Measurements from ENCODE around the gene SPIC. TPM values are rescaled to one million over a fixed set of nuclear protein-coding genes. Genes with fewer than 3 reads are reported as not detected.

SPIC gene
- total and polyA plus RNA-seq, 4 donors: 0.32 to 17.7 (median 1.8) TPM

DNA sequence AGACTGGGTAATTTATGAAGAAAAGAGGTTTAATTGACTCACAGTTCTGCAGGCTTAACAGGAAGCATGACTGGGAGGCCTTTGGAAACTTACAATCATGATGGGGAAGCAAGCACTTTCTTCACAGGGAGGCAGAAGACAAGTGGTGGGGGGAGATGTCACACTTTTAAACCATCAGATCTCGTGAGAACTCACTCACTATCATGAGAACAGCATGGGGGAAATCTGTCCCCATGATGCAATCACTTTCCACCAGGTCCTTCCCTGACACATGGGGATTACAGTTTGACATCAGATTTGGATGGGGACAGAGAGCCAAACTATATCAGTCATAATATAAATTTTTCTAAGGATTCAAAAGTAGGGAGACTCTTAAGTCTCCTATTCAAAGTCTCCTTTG lies 46.0 kb downstream of the SPIC start:
- H3K27ac ChIP-seq (ENCODE audit: low read depth in 1 of 2, low read length in 2 of 2): no peak overlapping the region
- no peaks in the 10 kb centered on the region for H3K27me3 ChIP-seq (ENCODE audit: control insufficient read depth in 4 of 4, insufficient read depth in 4 of 4, low read length in 3 of 4)
- 25% methylated on average over 1 of the region's 1 CpG for WGBS
- H3K4me3 ChIP-seq (ENCODE audit: low read depth in 1 of 3, low read length in 3 of 3): no peak overlapping the region
- no peak for DNase-seq (ENCODE audit: low spot score)
- no peaks in the 10 kb centered on the region for H3K36me3 ChIP-seq (ENCODE audit: control insufficient read depth in 4 of 4, insufficient read depth in 3 of 4, low read depth in 1 of 4, low read length in 3 of 4)
- no peaks in the 10 kb centered on the region for H3K4me1 ChIP-seq (ENCODE audit: control insufficient read depth in 4 of 4, insufficient read depth in 4 of 4, low read length in 3 of 4)
- H3K9ac ChIP-seq (ENCODE audit: low read depth in 1 of 2, low read length in 2 of 2): no peak overlapping the region
- no peak for TF ChIP-seq FOXA2 (IDR thresholded peaks at IDR 0.05)
- no peak for TF ChIP-seq GABPA (IDR thresholded peaks at IDR 0.05 in 1 of 2, conservative IDR thresholded peaks at IDR 0.05 in 1 of 2)
- TF ChIP-seq, protein P1, sequence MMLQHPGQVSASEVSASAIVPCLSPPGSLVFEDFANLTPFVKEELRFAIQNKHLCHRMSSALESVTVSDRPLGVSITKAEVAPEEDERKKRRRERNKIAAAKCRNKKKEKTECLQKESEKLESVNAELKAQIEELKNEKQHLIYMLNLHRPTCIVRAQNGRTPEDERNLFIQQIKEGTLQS (IDR thresholded peaks at IDR 0.05): no peak
- no peak for TF ChIP-seq EGR1 (IDR thresholded peaks at IDR 0.05; ENCODE audit: low read depth in 2 of 2)
- no peaks in the 10 kb centered on the region for H3K9me3 ChIP-seq (ENCODE audit: control insufficient read depth in 4 of 4, low read length in 3 of 4)

DNA sequence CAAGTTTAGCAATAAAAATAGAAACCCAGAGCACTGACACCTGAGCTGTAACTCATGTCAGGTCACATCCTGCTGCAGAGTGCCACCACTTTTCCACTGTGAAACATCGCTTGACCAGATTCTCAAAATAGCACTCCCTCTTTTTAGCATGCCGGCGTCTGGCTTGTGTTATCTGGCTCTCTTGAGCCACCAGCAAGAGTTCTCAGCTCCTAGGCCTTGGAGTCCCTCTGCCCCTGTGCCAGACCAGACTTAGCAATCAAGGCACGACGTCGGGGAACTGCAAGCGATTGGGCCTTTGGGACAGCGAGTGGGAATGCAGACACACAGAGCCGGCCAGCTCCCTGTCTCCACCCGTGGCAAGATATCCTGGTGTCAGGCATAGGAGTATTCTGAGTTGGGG lies 52.5 kb downstream of the SPIC start:
- Histone ChIP-seq H3K4me3 (ENCODE audit: low read depth in 1 of 3, low read length in 3 of 3) (no peak overlapping the region), H3K9me3 (ENCODE audit: control insufficient read depth in 4 of 4, low read length in 3 of 4) (no peaks in the 10 kb centered on the region), H3K4me1 (ENCODE audit: control insufficient read depth in 4 of 4, insufficient read depth in 4 of 4, low read length in 3 of 4) (no peaks in the 10 kb centered on the region), H3K27me3 (ENCODE audit: control insufficient read depth in 4 of 4, insufficient read depth in 4 of 4, low read length in 3 of 4) (no peaks in the 10 kb centered on the region), H3K9ac (ENCODE audit: low read depth in 1 of 2, low read length in 2 of 2) (no peak overlapping the region), H3K36me3 (ENCODE audit: control insufficient read depth in 4 of 4, insufficient read depth in 3 of 4, low read depth in 1 of 4, low read length in 3 of 4) (no peaks in the 10 kb centered on the region), H3K27ac (ENCODE audit: low read depth in 1 of 2, low read length in 2 of 2) (no peak overlapping the region)
- no peak for DNase-seq (ENCODE audit: low spot score)
- WGBS: 86% methylated on average over 10 of the region's 10 CpGs
- TF ChIP-seq JUND (IDR thresholded peaks at IDR 0.05) (no peak), RXRA (IDR thresholded peaks at IDR 0.05) (no peak), YY1 (IDR thresholded peaks at IDR 0.05) (no peak), FOXA2 (IDR thresholded peaks at IDR 0.05) (no peak), HNF4G (IDR thresholded peaks at IDR 0.05) (no peak), SP1 (IDR thresholded peaks at IDR 0.05) (no peak), GABPA (IDR thresholded peaks at IDR 0.05 in 1 of 2, conservative IDR thresholded peaks at IDR 0.05 in 1 of 2) (no peak), NR2F2 (IDR thresholded peaks at IDR 0.05) (no peak), RAD21 (IDR thresholded peaks at IDR 0.05) (no peak), TAF1 (conservative IDR thresholded peaks at IDR 0.05) (no peak)
- TF ChIP-seq, protein P2, sequence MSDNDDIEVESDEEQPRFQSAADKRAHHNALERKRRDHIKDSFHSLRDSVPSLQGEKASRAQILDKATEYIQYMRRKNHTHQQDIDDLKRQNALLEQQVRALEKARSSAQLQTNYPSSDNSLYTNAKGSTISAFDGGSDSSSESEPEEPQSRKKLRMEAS (IDR thresholded peaks at IDR 0.05): no peak
- TF ChIP-seq, protein P3, sequence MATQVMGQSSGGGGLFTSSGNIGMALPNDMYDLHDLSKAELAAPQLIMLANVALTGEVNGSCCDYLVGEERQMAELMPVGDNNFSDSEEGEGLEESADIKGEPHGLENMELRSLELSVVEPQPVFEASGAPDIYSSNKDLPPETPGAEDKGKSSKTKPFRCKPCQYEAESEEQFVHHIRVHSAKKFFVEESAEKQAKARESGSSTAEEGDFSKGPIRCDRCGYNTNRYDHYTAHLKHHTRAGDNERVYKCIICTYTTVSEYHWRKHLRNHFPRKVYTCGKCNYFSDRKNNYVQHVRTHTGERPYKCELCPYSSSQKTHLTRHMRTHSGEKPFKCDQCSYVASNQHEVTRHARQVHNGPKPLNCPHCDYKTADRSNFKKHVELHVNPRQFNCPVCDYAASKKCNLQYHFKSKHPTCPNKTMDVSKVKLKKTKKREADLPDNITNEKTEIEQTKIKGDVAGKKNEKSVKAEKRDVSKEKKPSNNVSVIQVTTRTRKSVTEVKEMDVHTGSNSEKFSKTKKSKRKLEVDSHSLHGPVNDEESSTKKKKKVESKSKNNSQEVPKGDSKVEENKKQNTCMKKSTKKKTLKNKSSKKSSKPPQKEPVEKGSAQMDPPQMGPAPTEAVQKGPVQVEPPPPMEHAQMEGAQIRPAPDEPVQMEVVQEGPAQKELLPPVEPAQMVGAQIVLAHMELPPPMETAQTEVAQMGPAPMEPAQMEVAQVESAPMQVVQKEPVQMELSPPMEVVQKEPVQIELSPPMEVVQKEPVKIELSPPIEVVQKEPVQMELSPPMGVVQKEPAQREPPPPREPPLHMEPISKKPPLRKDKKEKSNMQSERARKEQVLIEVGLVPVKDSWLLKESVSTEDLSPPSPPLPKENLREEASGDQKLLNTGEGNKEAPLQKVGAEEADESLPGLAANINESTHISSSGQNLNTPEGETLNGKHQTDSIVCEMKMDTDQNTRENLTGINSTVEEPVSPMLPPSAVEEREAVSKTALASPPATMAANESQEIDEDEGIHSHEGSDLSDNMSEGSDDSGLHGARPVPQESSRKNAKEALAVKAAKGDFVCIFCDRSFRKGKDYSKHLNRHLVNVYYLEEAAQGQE (IDR thresholded peaks at IDR 0.05): no peak
- TF ChIP-seq, protein P4, sequence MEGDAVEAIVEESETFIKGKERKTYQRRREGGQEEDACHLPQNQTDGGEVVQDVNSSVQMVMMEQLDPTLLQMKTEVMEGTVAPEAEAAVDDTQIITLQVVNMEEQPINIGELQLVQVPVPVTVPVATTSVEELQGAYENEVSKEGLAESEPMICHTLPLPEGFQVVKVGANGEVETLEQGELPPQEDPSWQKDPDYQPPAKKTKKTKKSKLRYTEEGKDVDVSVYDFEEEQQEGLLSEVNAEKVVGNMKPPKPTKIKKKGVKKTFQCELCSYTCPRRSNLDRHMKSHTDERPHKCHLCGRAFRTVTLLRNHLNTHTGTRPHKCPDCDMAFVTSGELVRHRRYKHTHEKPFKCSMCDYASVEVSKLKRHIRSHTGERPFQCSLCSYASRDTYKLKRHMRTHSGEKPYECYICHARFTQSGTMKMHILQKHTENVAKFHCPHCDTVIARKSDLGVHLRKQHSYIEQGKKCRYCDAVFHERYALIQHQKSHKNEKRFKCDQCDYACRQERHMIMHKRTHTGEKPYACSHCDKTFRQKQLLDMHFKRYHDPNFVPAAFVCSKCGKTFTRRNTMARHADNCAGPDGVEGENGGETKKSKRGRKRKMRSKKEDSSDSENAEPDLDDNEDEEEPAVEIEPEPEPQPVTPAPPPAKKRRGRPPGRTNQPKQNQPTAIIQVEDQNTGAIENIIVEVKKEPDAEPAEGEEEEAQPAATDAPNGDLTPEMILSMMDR (IDR thresholded peaks at IDR 0.05; ENCODE audit: low read depth, low read length, missing input control): no peak

All from liver (tissue), 9 donors.